Stimulated activated CD8-positive, alpha-beta memory T cell treated with anti-CD3 and anti-CD28 coated beads, Interleukin-4, amount 100 ng/mL, for 24 hours (primary cell): Measurements from ENCODE around the gene IFNE.

ENCODE experiments used
- DNase-seq: peaks from one replicate; pipeline ENCODE4 v3.0.0-alpha.2; 2020; ENCODE audit warnings: low read depth

The IFNE gene, protein sequence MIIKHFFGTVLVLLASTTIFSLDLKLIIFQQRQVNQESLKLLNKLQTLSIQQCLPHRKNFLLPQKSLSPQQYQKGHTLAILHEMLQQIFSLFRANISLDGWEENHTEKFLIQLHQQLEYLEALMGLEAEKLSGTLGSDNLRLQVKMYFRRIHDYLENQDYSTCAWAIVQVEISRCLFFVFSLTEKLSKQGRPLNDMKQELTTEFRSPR

DNA sequence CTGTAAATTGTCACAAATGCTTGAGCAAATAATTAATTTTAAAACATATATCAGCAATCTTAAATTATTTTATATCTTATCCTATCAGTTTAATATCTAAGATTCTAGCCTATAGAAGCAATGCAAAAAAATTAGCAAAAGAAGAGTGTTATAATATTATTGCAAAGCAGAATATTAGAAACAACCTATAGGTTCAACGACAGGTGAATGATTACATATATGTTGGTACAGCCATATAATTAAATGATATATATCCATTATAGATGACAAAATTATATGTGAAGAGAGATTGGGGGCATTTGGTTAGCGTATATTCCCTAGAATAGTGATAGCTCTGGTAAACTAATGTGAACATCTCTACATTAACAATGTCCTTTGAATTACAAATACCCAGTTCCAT is at the start of gene IFNE:
Gene IFNE (minus strand): TSS at position 101 of the 400 bp plus-strand sequence. CDS start 619 bp downstream, outside the sequence.
- no peak for DNase-seq

DNA sequence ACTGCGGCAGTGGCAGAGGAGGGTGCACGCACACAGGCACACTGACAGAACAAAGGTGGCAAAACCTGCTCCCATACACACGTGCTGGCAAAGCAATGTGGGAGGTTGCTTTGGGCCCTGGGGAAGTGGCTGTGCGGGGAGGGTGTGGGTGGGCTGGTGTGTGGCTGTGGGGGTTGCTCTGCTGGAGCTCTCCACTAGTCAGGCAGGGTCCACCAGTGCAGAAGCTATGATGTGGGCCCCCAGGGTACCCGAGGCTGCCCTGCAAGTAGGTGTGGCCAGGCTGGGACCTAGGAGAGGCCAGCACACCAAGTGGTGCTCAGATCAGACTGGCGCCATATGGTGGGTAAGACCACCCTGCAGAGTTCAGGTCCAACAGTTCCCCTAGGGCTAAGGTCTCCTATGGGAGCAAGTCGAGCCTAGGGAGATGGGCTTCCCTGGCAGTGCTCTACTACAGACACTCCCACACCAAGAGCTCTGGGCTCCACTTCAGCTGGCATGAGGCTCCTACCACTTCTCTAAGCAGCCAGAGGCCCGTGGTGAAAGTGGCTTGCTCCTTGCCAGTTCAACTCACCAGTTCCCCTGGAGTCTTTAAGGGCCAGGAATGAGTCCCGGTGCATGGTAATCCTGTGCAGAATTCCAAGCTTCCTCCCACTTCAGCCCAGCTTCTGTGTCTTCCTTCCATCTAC is 46.2 kb upstream of the IFNE start:
- DNase-seq = no peak

DNA sequence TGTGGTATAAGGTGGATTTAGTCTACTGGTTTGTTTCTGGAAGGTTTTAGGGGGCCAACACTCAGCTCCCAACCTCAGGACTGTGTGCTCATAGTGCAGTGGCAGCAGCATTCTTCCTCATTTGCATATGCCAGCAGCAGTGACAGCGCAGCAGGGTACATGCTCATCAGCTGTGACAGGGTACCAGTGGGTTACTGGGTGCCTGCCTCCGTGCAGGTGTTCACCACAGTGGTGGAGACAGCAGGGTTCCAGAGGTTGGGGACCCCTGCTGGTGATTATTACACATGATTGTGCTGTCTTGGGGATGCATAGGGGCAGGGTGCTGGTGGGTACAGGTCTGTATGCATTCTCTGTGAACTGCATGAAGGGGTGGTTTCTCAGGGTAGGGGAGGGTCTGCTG is 45.5 kb upstream of the IFNE start:
- DNase-seq = no peak

DNA sequence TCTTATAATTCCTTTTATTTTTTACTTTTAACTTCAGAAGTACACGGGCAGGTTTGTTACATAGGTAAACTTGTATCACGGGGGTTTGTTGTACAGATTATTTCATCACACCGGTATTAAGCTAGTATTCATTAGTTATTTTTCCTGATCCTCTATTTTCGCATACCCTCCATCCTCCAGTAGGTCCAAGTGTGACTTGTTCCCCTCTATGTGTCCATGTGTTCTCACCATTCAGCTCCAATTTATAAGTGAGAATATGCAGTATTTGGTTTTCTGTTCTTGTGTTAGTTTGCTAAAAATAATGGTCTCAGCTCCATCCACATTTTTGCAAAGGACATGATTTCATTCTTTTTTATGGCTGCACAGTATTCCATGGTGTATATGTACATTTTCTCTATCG is 43.1 kb upstream of the IFNE start:
- DNase-seq = no peak

DNA sequence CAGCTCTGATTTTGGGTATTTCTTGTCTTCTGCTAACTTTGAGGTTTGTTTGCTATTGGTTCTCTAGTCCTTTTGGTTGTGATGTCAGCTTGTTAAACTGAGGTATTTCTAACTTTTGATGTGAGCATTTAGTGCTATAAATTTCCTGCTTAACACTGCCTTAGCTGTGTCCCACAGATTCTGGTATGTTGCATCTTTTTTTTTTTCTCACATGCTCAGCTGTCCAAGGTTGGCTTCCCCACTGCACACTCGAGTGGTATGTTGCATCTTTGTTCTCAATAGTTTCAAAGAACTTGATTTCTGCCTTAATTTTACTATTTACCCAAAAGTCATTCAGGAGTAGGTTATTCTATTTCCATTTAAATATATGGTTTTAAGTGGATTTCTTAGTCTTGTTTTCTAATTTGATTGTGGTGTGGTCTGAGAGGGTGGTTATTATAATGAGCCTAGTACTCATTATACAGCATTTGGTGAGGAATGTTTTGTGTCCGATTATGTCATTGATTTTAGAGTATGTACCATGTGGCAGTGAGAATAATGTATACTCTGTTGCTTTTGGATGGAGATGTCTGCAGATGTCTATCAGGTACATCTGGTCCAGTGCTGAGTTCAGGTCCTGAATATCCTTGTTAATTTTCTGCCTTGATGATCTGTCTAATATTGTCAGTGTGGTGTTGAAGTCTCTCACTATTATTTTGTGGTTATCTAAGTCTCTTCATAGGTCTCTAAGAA is 42.2 kb upstream of the IFNE start:
- DNase-seq = no peak

DNA sequence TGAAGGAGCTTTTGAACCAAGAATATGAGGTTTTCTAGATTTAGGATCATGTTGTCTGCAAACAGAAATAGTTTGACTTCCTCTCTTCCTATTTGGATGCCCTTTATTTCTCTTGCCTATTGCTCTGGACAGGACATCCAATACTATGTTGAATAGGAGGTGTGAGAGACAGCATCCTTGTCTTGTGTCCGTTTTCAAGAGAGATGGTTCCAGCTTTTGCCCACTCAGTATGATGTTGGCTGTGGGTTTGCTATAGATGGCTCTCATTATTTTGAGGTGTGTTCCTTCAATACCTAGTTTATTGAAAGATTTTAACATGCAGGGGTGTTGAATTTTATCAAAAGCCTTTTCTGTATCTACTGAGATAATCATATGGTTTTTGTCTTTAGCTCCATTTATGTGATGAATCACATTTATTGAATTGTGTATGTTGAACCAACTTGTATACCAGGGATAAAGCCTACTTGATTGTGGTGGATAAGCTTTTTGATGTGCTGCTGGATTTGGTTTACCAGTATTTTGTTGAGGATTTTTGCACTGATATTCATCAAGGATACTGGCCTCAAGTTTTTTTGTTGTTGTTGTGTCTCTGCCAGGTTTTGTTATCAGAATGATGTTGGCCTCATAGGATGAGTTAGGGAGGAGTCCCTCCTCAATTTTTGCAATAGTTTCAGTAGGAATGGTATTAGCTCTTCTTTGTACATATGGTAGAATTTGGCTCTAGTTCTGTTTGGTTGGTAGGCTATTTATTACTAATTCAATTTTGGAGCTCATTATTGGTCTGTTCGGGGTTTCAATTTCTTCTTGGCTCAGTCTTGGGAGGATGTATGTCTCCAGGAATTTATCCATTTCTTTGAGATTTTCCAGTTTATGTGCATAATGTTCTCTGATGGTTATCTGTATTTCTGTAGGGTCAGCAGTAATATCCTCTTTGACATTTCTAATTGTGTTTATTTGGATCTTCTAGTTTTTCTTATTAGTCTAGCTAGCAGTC is 41.2 kb upstream of the IFNE start:
- DNase-seq = no peak

DNA sequence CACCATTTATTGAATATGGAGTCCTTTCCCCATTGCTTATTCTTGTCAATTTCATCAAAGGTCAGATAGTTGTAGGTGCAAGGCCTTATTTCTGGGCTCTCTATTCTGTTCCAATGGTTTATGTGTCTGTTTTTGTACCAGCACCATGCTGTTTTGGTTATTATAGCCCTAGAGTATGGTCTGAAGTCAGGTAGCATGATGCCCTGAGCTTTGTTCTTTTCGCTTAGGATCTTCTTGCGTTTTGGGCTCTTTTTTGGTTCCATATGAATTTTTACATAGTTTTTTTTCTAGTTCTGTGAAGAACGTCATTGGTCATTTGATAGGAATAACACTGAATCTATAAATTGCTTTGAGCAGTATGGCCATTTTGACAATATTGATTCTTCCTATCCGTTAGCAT is 40.2 kb upstream of the IFNE start:
- no peak for DNase-seq

DNA sequence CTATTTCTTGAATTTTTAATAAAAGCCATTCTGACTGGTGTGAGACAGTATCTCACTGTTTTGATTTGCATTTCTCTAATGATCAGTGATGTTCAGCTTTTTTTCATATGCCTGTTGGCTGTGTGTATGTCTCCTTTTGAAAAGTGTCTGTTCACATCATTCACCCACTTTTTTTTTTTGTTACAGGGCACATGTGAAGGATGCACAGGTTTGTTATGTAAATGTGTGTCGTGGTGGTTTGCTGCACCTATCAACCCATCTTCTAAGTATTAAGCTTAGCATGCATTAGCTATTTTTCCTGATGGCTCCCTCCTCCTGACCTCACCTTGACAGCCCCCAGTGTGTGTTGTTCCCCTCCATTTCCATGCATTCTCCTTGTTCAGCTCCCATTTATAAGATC is 39.3 kb upstream of the IFNE start:
- no peak for DNase-seq

DNA sequence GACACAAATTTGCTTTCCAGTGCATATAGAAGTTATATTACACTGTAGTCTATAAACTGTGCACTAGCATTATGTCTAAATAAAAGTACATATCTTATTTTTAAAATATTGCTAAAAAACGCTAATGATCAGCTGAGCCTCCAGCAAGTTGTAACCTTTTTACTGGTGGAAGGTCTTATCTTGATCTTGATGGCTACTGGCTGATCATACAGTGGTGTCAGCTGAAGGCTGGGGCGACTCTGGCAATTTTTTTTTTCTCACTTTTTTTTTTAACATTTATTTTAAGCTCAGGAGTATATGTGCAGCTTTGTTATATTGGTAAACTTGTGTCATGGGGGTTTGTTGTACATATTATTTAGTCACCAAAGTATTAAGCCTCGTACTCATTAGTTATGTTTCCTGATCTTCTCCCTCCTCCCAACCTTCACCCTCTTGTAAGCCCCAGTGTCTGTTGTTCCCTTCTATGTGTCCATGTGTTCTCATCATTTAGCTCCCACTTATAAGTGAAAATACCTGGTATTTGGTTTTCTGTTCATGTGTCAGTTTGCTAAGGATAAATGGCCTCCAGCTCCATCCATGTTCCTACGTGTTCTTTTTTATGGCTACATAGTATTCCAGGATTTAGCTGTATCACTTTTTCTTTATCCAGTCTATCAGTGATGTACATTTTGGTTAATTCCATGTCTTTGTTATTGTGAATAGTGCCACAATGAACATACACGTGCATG is 38.6 kb upstream of the IFNE start:
- DNase-seq = no peak

DNA sequence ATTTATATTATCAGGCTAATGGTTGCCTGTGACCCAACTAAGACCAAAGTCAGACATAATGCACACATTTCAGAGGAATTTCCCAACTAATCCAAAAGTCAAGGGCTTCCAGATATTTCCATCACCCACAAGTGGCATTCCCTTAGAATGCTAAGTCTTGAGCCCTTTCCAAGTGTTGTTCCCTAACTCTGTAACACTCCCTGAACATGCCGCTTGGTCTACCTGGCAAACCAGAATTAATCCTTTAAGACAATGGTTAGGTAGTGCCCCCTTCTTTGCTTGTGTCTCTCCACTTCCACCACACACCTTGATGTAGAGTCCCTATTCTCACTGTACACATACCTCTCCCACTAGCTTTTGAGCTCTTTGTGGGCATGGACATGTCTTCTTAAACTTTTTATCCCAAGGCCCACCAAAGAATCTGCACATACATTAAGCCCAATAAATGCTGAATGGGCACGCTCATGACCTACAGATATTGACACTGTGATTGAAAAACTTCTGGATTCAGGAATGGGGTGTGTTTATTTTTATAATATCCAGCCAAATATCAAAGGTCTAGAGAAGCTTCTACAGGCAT is 37.8 kb upstream of the IFNE start:
- no peak for DNase-seq

DNA sequence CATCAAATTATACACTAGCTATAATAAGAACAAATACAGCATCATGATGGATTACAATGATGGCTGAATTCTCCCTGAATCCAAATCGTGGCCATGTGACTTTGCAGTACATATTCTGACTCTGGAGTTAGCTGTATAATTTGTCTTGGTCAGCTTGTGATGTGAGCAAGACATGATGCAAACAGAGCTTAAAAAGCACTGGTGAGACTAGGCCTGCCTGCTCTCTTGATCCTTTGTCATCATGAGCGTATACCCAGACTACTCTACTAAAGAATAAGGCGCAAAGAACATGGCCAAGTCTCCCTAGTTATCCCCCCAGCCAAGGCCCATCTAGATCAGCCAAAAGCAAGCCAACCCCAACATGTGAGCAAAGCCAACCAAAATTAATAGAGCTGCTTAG is 34.7 kb upstream of the IFNE start:
- no peak for DNase-seq

DNA sequence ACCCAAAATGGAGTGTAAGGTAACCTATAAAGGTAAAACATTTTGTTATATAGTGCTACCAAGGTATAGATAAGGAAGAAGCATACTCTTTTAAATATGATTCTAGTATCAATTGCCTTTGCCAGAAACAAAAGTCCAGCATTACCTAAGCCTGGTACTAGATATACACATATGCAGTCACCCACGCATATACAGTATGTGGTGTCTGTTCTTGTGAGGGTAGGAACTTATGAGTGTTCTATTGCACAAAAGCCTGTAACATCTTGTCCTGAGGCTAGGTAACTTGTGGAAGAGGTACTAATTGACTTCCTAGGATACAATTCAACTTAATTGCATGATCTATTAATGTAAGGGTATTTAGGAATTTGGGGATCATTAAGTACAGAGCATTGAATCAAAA is 31.3 kb upstream of the IFNE start:
- no peak for DNase-seq

DNA sequence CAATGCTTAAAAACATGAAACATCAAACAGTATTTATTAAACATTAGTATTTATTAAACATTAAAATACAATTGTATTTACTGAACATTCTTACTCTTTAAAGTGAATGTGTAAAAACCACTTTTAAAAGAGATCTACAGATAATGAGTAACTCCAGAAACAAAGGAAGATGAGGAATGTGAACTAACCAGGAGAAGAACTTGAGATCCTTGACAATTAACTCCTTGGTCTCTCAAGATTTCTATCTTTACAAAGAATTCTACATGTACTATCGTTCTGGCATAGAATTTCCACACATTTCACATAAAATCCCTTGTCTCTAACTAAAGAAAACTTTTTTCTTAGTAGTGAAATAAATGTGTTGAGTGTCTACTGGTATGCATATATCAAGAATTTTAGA is 28.7 kb upstream of the IFNE start:
- DNase-seq = no peak

DNA sequence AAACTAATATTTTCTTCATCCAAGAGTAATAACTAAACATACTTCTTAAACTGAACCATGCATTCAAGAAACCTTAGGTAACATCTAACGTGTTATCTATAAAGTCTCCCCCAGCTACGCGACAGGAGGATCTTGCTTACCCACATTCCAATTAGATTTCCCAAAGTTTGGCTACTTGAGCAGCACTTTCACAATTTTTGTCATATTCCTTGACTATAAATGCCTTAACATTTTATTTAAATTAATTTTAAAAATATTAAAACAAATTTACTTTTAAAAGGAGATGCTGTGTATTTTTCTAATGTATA is 25.3 kb upstream of the IFNE start:
- no peak for DNase-seq

DNA sequence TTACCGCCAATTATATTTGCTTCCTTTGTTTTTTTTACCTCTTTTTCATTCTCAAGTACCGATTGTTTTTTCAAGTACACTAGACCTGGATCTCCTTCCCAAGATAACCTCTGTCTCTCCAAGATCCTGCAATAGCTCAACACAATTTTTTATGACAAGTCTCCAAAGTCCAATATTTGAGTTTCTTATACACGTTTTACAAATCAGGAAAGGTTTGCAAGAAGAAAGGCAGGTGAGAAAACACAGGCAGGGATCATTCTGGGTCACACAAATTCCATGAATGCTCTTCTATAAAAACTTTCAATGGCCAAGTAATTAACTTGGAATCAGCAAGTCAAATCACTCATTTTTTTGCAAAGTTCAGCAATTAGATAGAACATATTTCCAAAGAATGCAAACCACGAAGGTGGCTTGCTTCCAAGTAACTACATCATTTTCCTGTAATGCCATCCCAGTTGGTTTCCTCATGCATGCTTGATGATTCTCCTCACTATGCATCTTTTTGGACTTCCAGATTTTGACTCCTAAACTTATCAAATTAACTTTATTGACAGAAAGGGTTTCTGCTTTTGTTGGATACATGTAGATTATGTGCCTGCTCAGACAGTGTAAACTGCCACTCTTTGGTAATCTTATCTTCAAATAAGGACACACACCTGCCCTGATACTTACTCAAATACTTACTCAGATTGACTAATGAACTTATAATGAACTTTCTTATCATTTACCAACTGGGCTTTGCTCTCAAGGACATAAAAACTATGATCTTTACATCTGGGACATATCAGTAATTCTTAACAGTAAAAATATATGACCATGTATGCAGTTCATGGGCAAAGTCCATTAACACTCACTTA is 24.7 kb upstream of the IFNE start:
- no peak for DNase-seq

DNA sequence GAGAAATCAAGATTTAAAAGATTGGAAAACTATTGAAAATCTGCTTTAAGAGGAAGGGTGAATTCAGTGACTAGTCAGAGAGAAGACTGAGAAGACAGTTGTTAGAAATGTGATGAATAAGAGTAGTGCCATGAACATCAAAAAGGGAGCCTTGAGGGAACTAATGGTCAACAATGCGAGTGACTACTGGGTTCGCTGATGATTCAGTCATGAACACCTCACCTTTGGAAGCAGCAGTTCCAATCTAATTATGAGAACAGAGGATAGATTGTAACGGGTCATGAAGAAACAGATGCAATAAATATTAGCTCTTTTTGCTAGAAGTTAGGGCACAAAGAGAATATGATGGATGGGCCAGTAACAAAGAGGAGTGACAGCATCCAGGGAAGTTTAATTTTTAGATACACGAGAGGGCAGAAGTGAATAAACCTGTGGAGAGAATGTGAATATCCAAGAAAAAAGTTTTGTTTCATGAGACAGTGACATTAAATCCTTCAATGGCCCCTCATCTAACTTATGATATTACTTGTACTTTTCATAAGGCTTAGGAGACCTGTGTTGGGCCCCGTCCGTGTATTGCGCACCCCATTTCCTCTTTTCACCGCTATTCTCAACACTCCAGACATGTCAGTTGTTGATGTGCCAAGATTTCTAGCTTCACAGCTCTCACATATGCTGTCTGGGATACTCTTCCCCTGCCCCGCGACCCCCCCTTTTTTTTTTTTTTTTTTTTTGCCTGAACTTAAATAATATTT is 23.5 kb upstream of the IFNE start:
- no peak for DNase-seq

DNA sequence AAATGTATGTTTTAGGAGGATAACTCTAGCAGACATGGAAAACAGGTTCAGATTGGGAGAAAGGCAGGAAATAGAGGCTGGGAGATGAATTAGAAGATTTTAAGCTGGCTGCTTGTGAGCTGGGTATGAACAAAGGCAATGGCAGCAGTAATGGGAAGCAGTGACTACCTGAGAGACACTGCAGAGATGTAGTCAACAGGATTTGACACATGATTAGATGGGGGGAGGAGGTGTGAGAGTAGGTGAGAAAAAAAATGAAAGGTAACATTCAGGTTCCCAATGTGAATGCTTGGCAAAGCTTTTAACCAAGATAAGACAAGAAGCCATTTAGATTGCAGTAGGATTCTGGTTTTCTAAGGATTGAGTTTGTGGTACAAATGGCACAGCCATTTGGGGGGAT is 22.8 kb upstream of the IFNE start:
- DNase-seq = no peak

DNA sequence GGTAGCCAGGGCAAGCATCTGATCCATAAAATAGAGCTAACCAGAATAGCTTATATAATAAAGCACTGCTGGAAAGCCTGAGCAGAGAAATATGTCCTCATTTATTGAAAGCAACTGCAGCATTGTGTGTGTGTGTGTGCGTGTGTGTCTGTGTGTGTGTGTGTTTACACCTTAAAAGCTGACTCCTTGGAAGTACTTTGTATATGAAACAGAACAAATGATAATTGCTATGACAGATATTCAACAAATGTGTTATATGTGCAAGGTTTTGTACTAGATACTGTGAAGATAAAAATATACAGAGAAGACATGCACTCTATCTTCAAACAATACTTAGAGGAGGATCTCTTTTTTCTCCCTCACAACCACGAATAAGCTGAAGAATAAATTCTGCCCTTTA is 22.0 kb upstream of the IFNE start:
- no peak for DNase-seq

DNA sequence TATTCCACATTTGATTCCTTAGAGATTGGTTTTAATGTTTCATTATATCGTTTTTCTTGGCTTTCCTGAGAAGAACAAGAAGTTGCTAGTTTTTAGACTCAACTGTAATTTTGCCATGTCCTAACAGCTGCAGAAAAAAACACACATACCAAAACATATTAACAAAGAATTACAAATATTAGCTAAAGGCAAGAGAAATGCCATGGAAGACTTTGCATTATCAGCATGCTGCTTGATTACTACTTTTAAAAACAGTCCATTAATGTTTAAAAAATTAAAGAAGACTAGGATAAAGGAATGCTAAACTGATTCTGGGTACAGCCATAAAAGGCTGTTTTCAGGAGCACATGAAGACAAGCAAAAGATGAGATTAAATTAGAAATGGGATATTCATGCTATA is 20.5 kb upstream of the IFNE start:
- no peak for DNase-seq

DNA sequence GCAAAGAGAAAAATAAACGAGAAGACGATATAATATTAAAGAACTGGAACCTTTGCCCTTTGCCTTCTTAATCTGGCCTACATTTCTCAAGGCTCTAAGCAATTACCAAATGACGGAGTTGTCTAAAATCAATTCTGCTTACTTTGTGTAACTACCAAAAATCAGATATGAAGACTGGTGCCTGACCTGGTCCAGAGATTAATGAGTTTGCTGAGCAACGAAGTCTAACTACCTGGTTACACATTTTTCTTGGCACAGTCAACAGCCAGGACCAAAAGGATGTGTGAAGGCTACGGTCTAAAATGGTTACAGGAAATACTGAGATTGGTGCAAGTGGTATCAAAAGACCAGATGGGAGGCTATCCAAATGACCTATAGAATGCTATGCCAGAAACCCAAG is 17.8 kb upstream of the IFNE start:
- DNase-seq = no peak
